ENCODE measurements around the gene CELSR1.

GRCh38 chr22:46464296-46464695, 73.1 kb downstream of the CELSR1 start:
- TF ChIP-seq, protein P1, sequence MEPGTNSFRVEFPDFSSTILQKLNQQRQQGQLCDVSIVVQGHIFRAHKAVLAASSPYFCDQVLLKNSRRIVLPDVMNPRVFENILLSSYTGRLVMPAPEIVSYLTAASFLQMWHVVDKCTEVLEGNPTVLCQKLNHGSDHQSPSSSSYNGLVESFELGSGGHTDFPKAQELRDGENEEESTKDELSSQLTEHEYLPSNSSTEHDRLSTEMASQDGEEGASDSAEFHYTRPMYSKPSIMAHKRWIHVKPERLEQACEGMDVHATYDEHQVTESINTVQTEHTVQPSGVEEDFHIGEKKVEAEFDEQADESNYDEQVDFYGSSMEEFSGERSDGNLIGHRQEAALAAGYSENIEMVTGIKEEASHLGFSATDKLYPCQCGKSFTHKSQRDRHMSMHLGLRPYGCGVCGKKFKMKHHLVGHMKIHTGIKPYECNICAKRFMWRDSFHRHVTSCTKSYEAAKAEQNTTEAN (CRISPR knock-in tag; conservative IDR thresholded peaks at IDR 0.05), result no peak
- TF ChIP-seq KDM2A (CRISPR knock-in tag; IDR thresholded peaks at IDR 0.05; ENCODE audit: borderline replicate concordance, low read depth) (no peak), CTCF (CRISPR knock-in tag; IDR thresholded peaks at IDR 0.05) (no peak)
